ENCODE results near the gene OTUD4.
A peak's percentile ranks its signal among the peaks of the same experiment; 100 is the strongest.

The OTUD4 gene

DNA sequence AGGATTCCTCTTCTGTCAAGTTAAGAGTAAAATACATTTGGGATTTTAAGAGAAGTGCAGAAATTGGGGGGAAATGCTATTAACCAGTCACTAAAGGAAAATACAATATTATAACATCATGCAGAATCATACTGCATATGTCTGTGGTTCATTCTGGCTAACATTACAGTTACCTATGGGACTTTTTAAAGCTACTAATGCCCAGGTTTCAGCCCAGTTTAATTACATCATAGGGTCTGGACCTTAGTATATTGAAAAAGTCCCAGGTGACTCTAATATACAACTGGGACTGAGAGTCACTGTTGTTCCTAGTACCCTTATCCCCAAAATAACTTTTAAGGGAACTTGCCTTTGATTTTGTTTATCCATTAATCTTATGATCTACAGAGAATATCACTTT is 72.3 kb downstream of the OTUD4 start:
- no peak for DNase-seq

DNA sequence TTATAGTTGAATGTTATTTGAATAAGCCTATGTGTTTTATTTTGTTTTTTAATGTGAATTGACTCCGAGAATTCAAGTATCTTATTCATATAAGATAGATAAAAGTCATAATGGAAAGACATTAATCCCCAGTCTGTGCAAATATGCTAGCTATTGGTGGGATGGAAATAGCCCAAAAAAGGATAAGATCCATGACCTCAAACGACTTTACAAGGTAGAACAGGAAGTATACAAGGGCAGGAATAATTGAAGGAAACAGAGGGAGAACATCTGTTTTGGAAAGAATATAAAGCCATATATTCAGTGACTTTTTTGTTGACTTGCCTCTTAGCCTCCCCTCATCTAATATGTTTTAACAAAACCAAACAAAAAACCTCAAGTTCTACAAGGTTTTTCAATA is 73.3 kb downstream of the OTUD4 start:
- no peak for DNase-seq

DNA sequence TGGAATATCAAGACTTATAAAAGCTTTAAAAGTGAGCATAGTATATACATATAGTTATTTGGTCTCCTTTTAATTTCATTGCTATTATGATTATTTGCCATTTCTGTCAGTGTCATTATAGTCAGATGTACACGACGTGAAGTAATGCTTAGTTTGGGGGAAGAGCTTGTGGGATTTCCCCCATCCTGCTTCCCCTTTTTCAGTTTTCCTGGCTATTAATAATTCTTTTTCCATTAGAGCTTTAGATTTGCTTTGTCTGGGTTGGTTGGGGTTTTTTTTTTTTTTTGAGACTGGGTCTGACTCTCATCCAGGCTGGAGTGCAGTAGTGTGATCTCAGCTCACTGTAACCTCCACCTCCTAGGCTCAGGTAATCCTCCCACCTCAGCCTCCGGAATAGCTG is 76.9 kb downstream of the OTUD4 start:
- no peak for DNase-seq

DNA sequence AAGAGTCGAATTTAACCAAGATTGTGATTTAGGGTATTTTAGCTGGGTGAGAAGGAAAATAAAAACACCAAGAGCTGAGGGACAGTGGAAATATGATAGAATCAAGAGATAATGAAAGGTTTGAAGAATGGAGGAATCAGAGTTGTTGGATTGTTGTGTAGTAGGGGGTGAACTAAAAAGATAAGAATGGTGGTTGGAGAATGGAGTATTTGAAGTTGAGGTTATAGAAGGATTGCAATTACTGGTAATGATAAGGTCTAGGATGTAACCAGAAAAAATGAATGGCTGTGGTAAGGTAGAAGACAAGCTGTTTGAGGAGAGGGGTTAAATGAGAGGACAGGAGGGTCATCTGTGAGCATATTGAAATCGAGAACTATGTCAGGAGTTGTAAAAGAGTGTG is 77.8 kb downstream of the OTUD4 start:
- DNase-seq = no peak

DNA sequence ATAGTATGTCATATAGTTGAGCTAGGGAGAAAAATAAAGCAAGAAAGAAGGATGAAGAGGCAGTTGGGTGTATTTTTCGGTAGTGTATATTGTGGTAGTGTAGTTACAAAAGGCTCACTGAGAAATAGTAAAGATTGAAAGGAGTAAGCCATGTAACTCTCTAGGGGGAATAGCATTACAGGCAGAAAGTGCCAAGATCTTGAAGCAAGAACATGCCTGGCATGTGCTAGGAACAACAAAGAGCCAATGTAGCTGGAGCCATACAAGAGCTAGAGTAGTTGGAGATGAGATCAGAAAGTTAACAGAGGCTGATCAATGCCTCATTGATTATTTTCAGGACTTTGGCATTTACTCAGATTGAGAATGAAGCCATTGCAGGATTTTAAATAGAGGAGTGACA is 79.3 kb downstream of the OTUD4 start:
- no peak for DNase-seq

DNA sequence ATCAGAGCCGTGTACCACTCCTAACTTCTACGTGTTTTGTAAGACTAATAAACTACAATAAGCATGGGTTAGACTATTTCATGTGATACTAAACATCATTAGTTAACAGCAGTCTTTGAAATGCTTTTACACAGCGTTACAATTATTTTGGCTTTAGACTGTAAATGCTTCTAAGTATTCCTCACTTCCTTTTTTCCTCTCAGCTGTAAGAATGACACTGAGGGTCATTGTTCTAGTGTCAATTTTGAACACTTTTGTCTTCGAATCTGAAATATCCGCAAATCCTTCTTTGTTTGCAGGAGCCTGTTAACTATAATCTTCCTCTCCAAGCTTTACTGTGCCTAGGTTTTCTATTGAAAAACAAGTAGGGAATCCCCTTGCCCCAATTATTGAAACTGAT is 80.7 kb downstream of the OTUD4 start:
- DNase-seq = no peak

DNA sequence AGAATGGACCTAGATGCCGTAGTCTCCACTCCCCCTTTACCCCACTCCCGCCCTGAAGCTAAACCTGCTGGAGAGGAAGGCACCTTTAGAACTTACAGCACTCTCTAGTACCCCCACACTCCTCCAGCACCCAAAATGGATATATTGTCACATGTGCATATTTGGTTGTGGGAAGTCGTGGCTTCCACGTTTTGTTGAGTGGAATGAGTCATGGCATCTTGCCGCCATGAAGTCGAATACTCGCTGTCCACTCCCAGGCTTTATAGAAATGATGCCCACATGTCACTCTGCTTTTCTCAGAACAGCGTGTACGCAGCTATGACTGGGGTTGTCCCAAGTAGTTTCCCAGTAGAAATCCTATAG is 81.7 kb downstream of the OTUD4 start:
- DNase-seq = no peak

DNA sequence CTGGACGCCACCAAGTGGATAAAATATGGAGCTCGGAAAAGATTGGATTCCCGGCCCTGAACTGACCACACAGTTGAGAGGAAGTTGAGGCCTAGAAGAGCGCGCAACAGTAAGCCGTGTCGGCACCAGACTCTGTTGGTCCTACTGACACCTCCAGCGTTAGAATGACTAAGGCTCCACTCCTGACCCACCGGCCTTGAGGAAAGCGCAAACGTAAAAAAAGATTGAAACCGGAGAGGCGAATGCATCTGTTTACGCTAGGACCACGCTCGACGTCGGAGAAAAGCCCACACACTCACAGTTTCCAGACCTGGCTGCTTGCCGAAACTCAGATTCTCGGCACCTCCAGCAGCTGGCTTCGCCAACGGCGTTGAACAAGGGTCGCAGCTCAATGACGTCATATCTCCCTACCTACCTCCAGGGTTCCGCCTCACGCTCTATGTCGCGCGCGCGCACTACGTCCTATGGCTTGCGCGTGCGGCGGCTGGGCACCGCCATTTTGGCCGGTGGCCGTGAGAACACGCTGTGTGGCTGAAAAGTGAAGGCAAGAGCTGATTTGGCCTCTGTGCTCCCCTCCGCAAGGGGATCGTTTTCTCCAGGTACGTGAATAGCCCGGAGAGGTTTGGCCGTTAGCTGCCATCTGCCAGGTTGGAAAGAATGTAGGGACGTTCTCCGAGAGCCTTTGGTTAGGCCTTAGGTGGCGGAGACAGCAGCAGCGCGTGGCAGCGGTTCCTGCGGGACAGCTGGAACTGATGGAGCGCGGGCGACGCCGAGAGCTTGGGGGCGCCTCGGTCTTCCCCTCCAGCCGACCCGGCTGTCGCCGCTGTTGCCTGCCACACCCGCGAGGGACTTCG is 82.3 kb downstream of the OTUD4 start, which contains the start of the genes ABCE1 and ANAPC10:
Gene ABCE1, plus strand, starts transcription at position 491 of the 854 bp plus-strand sequence. CDS start 6,102 bp downstream, outside the sequence.
Gene ANAPC10, minus strand, starts transcription at position 376 of the 854 bp plus-strand sequence. CDS start 2,097 bp downstream, outside the sequence.
- peak; percentile 82 for DNase-seq

DNA sequence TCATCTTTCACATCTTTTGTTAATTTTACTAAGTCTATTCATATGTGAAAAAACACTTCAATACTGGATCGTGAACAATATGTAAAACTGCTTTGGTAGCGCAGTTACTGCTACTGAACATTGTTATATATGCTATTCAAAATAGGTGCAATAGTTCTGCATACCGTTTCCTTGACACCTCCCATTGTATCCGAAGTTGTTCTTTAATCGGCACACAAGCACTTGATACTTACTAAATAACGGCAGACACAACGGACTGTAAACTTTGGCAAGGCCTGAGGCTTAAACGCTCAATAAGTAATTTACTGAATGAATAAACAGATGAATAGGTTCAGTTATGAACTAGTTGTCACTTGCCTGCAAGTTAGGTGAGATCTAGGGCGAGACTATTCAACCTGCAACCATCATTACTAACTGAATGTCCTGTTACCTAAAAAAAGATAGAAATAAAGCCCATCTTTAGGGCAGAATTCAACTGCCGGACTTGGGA is 83.0 kb downstream of the OTUD4 start:
- no peak for DNase-seq

DNA sequence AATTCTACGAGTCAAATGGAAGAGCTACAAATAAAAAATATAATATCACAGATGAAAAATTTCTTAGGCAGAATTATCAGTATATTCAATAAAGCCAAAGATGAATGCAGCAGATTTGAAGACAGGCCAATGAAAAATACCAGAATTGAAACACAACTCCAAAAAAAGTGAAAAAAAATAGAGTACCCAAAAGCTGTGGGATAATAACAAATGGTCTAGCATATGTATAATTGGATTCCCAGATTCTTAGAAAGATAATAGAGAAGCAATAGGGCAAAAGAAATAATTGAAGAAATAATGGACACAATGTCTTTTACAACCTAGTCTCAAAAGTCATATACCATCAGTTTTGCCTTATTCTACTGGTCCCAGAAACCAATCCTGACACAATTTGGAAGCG is 86.8 kb downstream of the OTUD4 start:
- DNase-seq = no peak

DNA sequence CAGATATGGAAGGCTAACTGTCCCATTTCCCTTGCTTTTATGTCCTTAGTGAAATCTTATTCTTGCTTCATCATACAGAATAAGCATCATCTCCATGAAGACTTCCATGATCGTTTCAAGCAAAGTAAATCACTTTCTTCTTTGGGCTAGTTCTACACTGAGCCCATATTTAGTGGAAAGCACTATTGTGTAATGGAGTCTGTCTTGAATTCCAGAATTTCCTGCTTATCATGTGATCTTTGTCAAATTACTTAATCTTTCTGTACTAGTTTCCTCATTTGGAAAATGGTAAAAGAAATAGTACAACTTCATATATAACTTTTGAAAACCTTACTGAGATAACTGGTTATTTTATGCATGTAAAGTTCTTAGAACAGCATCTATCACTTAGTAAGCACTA is 90.0 kb downstream of the OTUD4 start:
- no peak for DNase-seq

DNA sequence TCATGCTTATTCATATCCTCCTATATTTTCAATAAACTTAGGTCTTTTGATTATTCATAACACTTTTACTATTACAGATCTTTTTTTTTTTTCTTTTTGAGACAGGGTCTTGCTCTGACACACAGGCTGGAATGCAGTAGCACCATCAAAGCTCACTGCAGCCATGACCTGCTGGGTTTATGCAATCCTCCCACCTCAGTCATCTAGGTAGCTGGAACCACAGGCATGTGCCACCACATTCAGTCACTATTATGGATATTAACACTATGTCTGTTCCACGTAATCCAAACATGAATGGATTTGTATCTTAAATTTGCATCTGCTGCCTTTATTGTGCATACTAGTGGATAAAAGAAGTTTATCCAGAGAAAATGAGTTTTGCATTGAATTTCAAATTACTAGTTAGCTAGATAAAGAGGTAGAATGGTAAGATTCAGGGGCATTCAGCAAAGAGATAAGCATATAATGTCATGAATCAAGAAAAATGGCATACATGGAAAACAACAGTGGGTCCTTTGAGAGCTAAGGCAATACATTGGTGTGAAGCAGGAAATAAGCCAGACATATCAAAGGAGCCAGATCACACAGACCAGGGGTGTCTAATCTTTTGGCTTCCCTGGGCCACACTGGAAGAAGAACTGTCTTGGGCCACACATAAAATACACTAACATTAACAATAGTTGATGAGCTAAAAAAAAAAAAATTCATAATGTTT is 96.3 kb downstream of the OTUD4 start:
- no peak for DNase-seq

Data from NCI-H1417 treated with DMSO at 0.1 percent for 48 hours (cell line).